Psoas muscle (tissue), 8 donors: Measurements from ENCODE around the gene DNAJC11. TPM values are rescaled to one million over a fixed set of nuclear protein-coding genes. Genes with fewer than 3 reads are reported as not detected.

Source experiments
- ATAC-seq, 4 donors: fragments of 200-7000 bp; cut with Tn5 transposase; one replicate each; pipeline ENCODE4 v1.9.1; 2020; ENCODE audit warnings: moderate library complexity in 3 of 4, mild to moderate bottlenecking in 2 of 4
- DNase-seq, 2 donors: peaks; one replicate each; pipeline ENCODE4 v3.0.0-alpha.2; 2020
- H3K27ac ChIP-seq: fragments of 200-600 bp; one replicate; pipeline ENCODE4 v1.8.0; 2022
- H3K27me3 ChIP-seq, 3 donors: fragments of 200-600 bp in 1 of 3; one replicate each; pipeline versions ENCODE4 v1.6.1 to v1.8.0; 2013 to 2022; ENCODE audit warnings: low read length in 2 of 3, mild to moderate bottlenecking in 2 of 3, moderate library complexity in 1 of 3; ENCODE audit not compliant: insufficient read depth in 3 of 3
- H3K36me3 ChIP-seq, 2 donors: fragments of 200-600 bp in 1 of 2; one replicate each; pipeline versions ENCODE4 v1.6.1 to v1.8.0; 2013 to 2022; ENCODE audit warnings: low read depth in 1 of 2, mild to moderate bottlenecking in 1 of 2, moderate library complexity in 1 of 2; ENCODE audit not compliant: insufficient read depth in 1 of 2
- H3K4me1 ChIP-seq: fragments of 200-600 bp; one replicate; pipeline ENCODE4 v1.8.0; 2022
- H3K4me3 ChIP-seq: fragments of 200-600 bp; one replicate; pipeline ENCODE4 v1.8.0; 2022; ENCODE audit warnings: mild to moderate bottlenecking
- H3K9me3 ChIP-seq: fragments of 200-600 bp; one replicate; pipeline ENCODE4 v1.8.0; 2022
- WGBS, 3 donors: extraction: QIAGEN DNeasy Blood & Tissue Kit; methylation state at CpG; one replicate each; pipeline versions ENCODE4 v1.1.6 to v1.1.7; 2013; 5-methylcytosine and 5-hydroxymethylcytosine counted together
- intact Hi-C, 2 donors: fragments of 100-400 bp; cut with DNase I; formaldehyde crosslinking; loops; one replicate each; pipeline versions ENCODE4 v1.11.0 to v1.14.2; 2022
- polyA plus RNA-seq, 3 donors: library from polyadenylated mRNA; stranded (reverse); fragments of 200-250 nt; gene quantifications; one replicate each; pipeline ENCODE4 v1.2.3, GENCODE V29; 2013
- total RNA-seq, 4 donors: library from RNA; stranded (reverse); fragmentation: NEBNext Ultra II Directional in 2 of 4; extraction: Animal tissue kit (Norgen Biotek cat#: 25700) in 2 of 4; gene quantifications; one replicate each; pipeline versions ENCODE4 v1.2.1 to v1.2.4, GENCODE V29; 2021 to 2023
- TF ChIP-seq, protein P1 (sequence below): fragments of 200-600 bp; IDR thresholded peaks from one replicate; pipeline ENCODE4 v1.8.0; 2022; ENCODE audit warnings: antibody characterized with exemption
- donor health status: healthy with polysubstance abuse.
- donor health status: DM: no; HTN: no; CAD: no; lungs with moderate emphysema.
- donor health status: Bipolar disorder and iron deficiency.
- donor health status: healthy.
- donor health status: DM: yes; HTN: yes; CAD: no.
- donor health status: DM: no; HTN: no; CAD: no.
- donor health status: DM: no; HTN: no; CAD: no.
- donor health status: DM: yes; HTN: yes; CAD: no.

DNAJC11 gene
- total and polyA plus RNA-seq, 7 donors = 28.2 to 65.4 (median 55.7) TPM

DNA sequence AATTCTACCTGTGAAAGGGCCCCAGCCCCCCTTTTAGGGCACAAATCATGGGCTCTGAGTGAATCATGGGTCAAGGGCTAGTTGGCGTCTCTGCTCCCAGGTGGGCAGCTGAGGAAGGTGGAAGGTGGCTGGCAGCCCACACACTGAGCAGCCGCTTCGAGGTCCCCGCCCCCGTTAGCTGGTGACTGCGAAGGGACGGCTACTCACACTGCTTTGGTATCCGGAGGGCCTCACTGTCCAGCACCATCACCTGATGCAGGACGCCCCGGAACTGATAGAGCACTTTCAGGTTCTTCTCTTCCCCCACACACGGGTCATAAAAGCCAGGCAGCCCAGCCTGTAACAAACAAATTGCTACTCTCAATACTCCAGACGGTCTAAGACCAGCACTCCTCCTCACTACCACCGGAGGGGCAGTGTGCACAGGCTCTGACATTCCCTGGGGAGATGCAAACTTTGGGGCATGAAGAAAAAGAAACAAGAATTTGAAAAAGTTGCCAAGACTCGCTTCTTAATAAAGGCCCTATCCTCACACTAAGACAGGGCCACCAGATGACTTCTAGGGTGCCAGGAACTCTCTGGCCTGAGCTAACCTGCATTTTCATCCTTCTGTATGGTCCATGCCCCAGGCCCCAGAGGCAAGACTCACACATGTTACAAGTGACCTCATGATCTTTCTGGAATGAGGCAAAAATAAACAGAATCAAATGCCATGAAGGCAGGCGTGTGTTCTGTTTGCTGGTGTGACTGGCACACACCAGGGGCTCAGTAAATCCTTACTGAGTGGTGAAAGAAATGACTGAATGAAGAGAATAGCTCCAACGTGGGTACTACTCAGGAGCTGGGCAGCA is 65.5 kb downstream of the DNAJC11 start:
- H3K4me3 ChIP-seq = no peak overlapping the region
- TF ChIP-seq, protein P1, sequence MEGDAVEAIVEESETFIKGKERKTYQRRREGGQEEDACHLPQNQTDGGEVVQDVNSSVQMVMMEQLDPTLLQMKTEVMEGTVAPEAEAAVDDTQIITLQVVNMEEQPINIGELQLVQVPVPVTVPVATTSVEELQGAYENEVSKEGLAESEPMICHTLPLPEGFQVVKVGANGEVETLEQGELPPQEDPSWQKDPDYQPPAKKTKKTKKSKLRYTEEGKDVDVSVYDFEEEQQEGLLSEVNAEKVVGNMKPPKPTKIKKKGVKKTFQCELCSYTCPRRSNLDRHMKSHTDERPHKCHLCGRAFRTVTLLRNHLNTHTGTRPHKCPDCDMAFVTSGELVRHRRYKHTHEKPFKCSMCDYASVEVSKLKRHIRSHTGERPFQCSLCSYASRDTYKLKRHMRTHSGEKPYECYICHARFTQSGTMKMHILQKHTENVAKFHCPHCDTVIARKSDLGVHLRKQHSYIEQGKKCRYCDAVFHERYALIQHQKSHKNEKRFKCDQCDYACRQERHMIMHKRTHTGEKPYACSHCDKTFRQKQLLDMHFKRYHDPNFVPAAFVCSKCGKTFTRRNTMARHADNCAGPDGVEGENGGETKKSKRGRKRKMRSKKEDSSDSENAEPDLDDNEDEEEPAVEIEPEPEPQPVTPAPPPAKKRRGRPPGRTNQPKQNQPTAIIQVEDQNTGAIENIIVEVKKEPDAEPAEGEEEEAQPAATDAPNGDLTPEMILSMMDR = no peak
- H3K9me3 ChIP-seq = no peaks in the 10 kb centered on the region
- no peak for DNase-seq
- 68 to 77% (median 71%) methylated on average over 16 of the region's 16 CpGs for WGBS, 3 donors
- H3K4me1 ChIP-seq = peaks cover 6% of the 10 kb centered on the region
- no peak overlapping the region for H3K27ac ChIP-seq
- no peaks in the 10 kb centered on the region for H3K27me3 ChIP-seq
- ATAC-seq = no peak
- H3K36me3 ChIP-seq = peaks cover 17 to 100% of the 10 kb centered on the region in 2 donors
- intact Hi-C loops = loop anchor here in 1 of 2 donors (5.0 kb wide), 1 partner anchor 84 kb away; the partner anchor contains the start of gene NOL9

DNA sequence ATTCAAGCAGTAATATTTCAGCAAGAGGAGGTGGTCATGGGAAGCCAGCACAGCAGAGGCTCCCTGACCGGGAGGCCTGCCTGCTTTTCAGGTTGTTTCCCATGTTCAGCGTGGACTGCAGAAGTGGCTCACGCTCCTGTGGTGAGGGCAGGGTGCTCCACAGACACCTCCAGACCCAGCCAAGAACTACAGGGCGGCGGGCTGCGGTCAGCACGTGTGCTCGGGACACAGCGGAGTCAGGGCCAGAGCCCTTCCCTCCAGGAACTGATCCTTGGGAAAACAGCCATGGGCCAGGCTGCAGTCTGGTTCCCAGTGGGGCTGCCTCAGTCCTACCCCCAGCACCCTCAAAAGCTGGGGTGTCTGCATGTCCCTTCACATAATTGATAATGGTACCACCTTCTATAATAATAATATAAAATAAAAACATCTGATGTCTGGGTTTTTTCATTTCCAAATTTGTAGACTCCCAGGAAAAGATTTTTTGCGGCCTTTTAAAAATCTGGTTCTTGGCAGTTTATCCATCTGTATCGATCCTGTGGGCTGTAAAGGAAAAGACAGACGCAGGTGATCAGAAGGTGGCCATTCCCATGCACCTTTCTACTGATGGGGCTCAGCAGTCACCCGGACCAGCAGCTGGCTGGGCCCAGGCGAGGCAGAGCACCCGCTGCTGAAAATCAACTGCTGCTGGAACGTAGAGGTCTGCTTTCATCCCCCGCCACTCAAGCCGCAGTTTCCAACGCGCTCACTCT is 66.3 kb downstream of the DNAJC11 start:
- Histone ChIP-seq H3K36me3 (peaks cover 16 to 100% of the 10 kb centered on the region in 2 donors), H3K27me3 (no peaks in the 10 kb centered on the region), H3K9me3 (no peaks in the 10 kb centered on the region), H3K4me1 (peaks cover 6% of the 10 kb centered on the region), H3K27ac (peak overlapping the region; percentile 9), H3K4me3 (no peak overlapping the region)
- intact Hi-C loops = loop anchor here in 1 of 2 donors (5.0 kb wide), 1 partner anchor 83 kb away; the partner anchor contains the start of gene NOL9
- WGBS, 3 donors = 72 to 87% (median 79%) methylated on average over 20 of the region's 20 CpGs
- DNase-seq (no peak), ATAC-seq (no peak)
- TF ChIP-seq, protein P1 = no peak

DNA sequence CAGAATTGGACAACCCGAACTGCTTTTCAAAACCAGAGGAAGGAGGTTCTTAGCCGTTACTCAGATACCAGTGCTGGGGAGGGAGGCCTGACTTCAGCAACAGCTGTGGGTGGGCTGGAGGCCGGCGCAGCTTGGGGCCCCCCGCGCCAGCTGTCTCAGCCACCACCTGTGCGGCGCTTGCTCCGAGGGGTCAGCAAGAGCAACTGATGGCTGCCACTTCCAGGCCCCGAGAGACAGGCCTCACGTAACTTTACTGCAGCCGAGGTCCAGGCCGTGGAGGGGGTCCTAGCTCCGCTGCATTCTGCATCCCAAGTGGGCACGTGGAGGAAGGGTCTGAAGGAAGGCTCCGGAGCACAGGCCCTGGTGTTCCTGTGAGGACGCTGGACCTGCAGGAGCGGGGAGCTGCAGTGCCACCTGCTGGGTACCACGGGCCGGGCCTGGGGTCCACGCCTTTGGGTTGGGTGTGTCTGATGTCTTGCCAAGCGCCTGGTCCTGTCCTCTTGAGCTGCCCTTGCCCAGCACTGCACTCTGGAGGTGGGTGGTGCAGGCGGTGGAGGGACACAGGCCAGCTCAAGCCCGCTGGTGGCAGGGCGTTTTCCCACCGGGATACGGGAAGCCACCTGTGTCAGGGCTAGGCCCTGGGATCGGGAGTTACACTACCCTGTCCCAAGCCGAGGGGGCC is 67.1 kb downstream of the DNAJC11 start:
- DNase-seq = peak; percentile 72 to 89
- no peak overlapping the region for H3K4me3 ChIP-seq
- peak; percentile 84 to 90 (median 86) for ATAC-seq
- H3K9me3 ChIP-seq = no peaks in the 10 kb centered on the region
- peaks cover 14 to 100% of the 10 kb centered on the region in 2 donors for H3K36me3 ChIP-seq
- H3K4me1 ChIP-seq = peaks cover 6% of the 10 kb centered on the region
- WGBS, 3 donors = 43 to 63% (median 44%) methylated on average over 28 to 29 of the region's 29 CpGs
- H3K27ac ChIP-seq = peak overlapping the region; percentile 9
- TF ChIP-seq, protein P1 = peak; percentile 56
- intact Hi-C loops = loop anchor here in 1 of 2 donors (5.0 kb wide), 1 partner anchor 82 kb away; the partner anchor contains the start of gene NOL9
- no peaks in the 10 kb centered on the region for H3K27me3 ChIP-seq

DNA sequence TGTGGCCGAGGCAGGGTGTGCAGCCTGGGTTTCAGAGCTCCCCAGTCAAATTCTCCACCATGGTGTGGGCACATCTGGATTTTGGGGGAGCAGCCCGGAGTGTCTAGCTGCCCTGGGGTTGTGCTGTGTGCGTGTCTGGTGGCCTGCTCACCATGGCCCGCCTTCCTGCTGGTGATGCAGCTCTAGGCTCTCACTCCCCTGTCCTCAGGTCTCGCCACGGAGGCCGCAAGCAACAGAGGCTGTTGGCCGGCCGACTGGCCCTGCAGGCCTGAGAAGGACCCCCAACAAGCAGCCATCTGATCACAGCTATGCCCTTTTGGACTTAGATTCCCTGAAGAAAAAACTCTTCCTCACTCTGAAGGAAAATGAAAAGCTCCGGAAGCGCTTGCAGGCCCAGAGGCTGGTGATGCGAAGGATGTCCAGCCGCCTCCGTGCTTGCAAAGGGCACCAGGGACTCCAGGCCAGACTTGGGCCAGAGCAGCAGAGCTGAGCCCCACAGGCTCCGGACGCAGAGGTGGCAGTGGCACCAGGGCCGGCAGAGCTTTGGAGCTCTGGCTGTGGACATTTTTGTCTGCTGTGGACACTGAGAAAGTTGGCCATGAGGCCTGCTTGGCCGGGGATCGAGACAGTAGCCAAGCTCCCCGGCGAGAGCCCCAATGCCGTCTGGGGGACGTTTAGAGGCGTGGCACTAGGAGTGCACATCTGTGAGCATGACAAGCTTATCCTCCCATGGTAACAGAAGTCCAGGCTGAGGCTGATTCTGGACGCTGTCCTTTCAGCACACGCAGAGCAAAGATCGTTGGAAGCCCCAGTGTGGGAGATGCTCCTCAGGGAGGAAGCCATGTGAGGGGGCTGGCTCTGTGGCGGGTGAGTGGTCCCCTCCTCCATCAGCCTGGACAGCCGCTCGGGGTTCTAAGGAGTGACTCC is 68.8 kb downstream of the DNAJC11 start:
- H3K36me3 ChIP-seq = peaks cover 13 to 99% of the 10 kb centered on the region in 2 donors
- TF ChIP-seq, protein P1 = no peak
- WGBS, 3 donors = 72 to 76% (median 73%) methylated on average over 30 of the region's 30 CpGs
- intact Hi-C loops = no loop called here
- no peak overlapping the region for H3K27ac ChIP-seq
- DNase-seq (no peak), ATAC-seq (no peak)
- H3K27me3 ChIP-seq = no peaks in the 10 kb centered on the region
- H3K4me3 ChIP-seq = no peak overlapping the region
- peaks cover under 1% of the 10 kb centered on the region for H3K4me1 ChIP-seq
- no peaks in the 10 kb centered on the region for H3K9me3 ChIP-seq
